Hepatocyte (in vitro differentiated cells): ENCODE results near the gene GATA5. TPM values are rescaled to one million over a fixed set of nuclear protein-coding genes. Genes with fewer than 3 reads are reported as not detected.
A peak's percentile ranks its signal among the peaks of the same experiment; 100 is the strongest.

ENCODE experiments used
- DNase-seq: peaks from one replicate; pipeline ENCODE4 v3.0.0-alpha.2; 2016; ENCODE audit warnings: low spot score
- H2AFZ ChIP-seq: fragments of 200-600 bp; sonication (generic); 2 replicates; pipeline ENCODE4 v1.6.0; 2016; ENCODE audit warnings: antibody characterized with exemption, mild to moderate bottlenecking
- H3K27ac ChIP-seq: fragments of 200-600 bp; sonication (generic); 2 replicates; pipeline ENCODE4 v1.5.1; 2016; ENCODE audit warnings: mild to moderate bottlenecking
- H3K27me3 ChIP-seq: fragments of 200-600 bp; sonication (generic); 2 replicates; pipeline ENCODE4 v1.6.1; 2016
- H3K36me3 ChIP-seq: fragments of 200-600 bp; sonication (generic); replicated peaks from 2 replicates; pipeline ENCODE4 v1.5.1; 2016; ENCODE audit warnings: low read depth; ENCODE audit not compliant: insufficient read depth
- H3K4me1 ChIP-seq: fragments of 200-600 bp; sonication (generic); 2 replicates; pipeline ENCODE4 v1.5.1; 2016; ENCODE audit warnings: mild to moderate bottlenecking, moderate library complexity; ENCODE audit not compliant: insufficient read depth
- H3K4me2 ChIP-seq: fragments of 200-600 bp; sonication (generic); 2 replicates; pipeline ENCODE4 v1.6.0; 2016
- H3K4me3 ChIP-seq: fragments of 200-600 bp; sonication (generic); 2 replicates; pipeline ENCODE4 v1.5.1; 2016; ENCODE audit warnings: mild to moderate bottlenecking
- H3K79me2 ChIP-seq: fragments of 200-600 bp; sonication (generic); 2 replicates; pipeline ENCODE4 v1.6.0; 2017; ENCODE audit warnings: mild to moderate bottlenecking
- H3K9me2 ChIP-seq: fragments of 200-600 bp; sonication (generic); replicated peaks from 2 replicates; pipeline ENCODE4 v1.6.0; 2017; ENCODE audit warnings: mild to moderate bottlenecking; ENCODE audit not compliant: insufficient read depth
- H3K9me3 ChIP-seq: fragments of 200-600 bp; sonication (generic); 2 replicates; pipeline ENCODE4 v1.5.1; 2016; ENCODE audit warnings: low read depth, mild to moderate bottlenecking
- H4K20me1 ChIP-seq: fragments of 200-600 bp; sonication (generic); 2 replicates; pipeline ENCODE4 v1.6.0; 2016; ENCODE audit warnings: mild to moderate bottlenecking; ENCODE audit not compliant: insufficient read depth, poor library complexity, severe bottlenecking
- CTCF ChIP-seq: fragments of 200-600 bp; sonication (generic); IDR thresholded peaks from 2 replicates; pipeline ENCODE4 v1.5.1; 2016; ENCODE audit warnings: antibody characterized with exemption, mild to moderate bottlenecking; ENCODE audit not compliant: poor library complexity
- EZH2 ChIP-seq: fragments of 200-600 bp; sonication (generic); IDR thresholded peaks from 2 replicates; pipeline ENCODE4 v1.6.1; 2016; ENCODE audit warnings: antibody characterized with exemption, mild to moderate bottlenecking, borderline replicate concordance
- EZH2phosphoT487 ChIP-seq: fragments of 200-600 bp; sonication (generic); IDR thresholded peaks from one replicate; pipeline ENCODE4 v1.6.1; 2018; ENCODE audit warnings: antibody characterized with exemption, mild to moderate bottlenecking, low read depth, moderate library complexity; ENCODE audit not compliant: unreplicated experiment, severe bottlenecking
- WGBS: methylation state at CpG from one replicate; pipeline ENCODE4 v1.1.6; 2016; ENCODE audit warnings: low lambda C conversion rate; ENCODE audit errors: missing lambda C conversion rate; 5-methylcytosine and 5-hydroxymethylcytosine counted together
- polyA plus RNA-seq: library from polyadenylated mRNA; unstranded; fragments of >200 nt; fragmentation: Nextera tagmentation; extraction: Ambion mirVana; gene quantifications from 2 replicates; pipeline ENCODE4 v1.2.1, GENCODE V29; 2016
- total RNA-seq: library from RNA; depleted of rRNA; stranded (reverse); fragments of >200 nt; gene quantifications from 2 replicates; pipeline ENCODE4 v1.2.3, GENCODE V29; 2014

The GATA5 gene
- total and polyA plus RNA-seq, 2 experiments from 2014 or later = 28.7 to 53.6 TPM

GRCh38 chr20:62481425-62482145 lies 5.8 kb upstream of the GATA5 start:
- Histone ChIP-seq H3K27ac (peak overlapping the region; percentile 98), H2AFZ (no peak overlapping the region), H3K4me1 (peaks cover 76% of the 10 kb centered on the region), H3K4me3 (no peak overlapping the region), H3K4me2 (peak overlapping the region; percentile 91), H3K9me2 (no peaks in the 10 kb centered on the region), H4K20me1 (no peaks in the 10 kb centered on the region), H3K9me3 (no peaks in the 10 kb centered on the region), H3K27me3 (peaks cover 4% of the 10 kb centered on the region), H3K79me2 (peaks cover 26% of the 10 kb centered on the region), H3K36me3 (no peaks in the 10 kb centered on the region)
- WGBS = 50% methylated on average over 29 of the region's 29 CpGs
- no peak for DNase-seq
- TF ChIP-seq EZH2phosphoT487 (no peak), EZH2 (no peak), CTCF (no peak)

GRCh38 chr20:62480318-62480717 lies 4.5 kb upstream of the GATA5 start:
- peaks cover 36% of the 10 kb centered on the region for H3K79me2 ChIP-seq

GRCh38 chr20:62479656-62480055 lies 3.9 kb upstream of the GATA5 start:
- no peak for DNase-seq
- no peak overlapping the region for H3K4me3 ChIP-seq
- H2AFZ ChIP-seq = no peak overlapping the region
- no peak for TF ChIP-seq EZH2
- TF ChIP-seq EZH2phosphoT487 = no peak
- TF ChIP-seq CTCF = no peak
- H3K27ac ChIP-seq = peak overlapping the region; percentile 98
- no peaks in the 10 kb centered on the region for H4K20me1 ChIP-seq
- H3K27me3 ChIP-seq = peaks cover 4% of the 10 kb centered on the region
- no peaks in the 10 kb centered on the region for H3K36me3 ChIP-seq
- peaks cover 42% of the 10 kb centered on the region for H3K79me2 ChIP-seq
- peaks cover 57% of the 10 kb centered on the region for H3K4me1 ChIP-seq
- 48% methylated on average over 5 of the region's 5 CpGs for WGBS
- peak overlapping the region; percentile 91 for H3K4me2 ChIP-seq
- no peaks in the 10 kb centered on the region for H3K9me2 ChIP-seq
- no peaks in the 10 kb centered on the region for H3K9me3 ChIP-seq

More at GRCh38 chr20:62480318-62480717, 4.5 kb upstream of the GATA5 start:
- H3K27me3 ChIP-seq = peaks cover 4% of the 10 kb centered on the region
- H3K9me2 ChIP-seq = no peaks in the 10 kb centered on the region
- H3K4me2 ChIP-seq = peak overlapping the region; percentile 91
- 58% methylated on average over 8 of the region's 9 CpGs for WGBS
- DNase-seq = no peak
- H3K4me1 ChIP-seq = peaks cover 63% of the 10 kb centered on the region
- H2AFZ ChIP-seq = no peak overlapping the region
- H3K27ac ChIP-seq = peak overlapping the region; percentile 98
- no peak overlapping the region for H3K4me3 ChIP-seq
- no peaks in the 10 kb centered on the region for H3K9me3 ChIP-seq
- H4K20me1 ChIP-seq = no peaks in the 10 kb centered on the region
- no peak for TF ChIP-seq CTCF
- no peak for TF ChIP-seq EZH2
- no peak for TF ChIP-seq EZH2phosphoT487
- H3K36me3 ChIP-seq = no peaks in the 10 kb centered on the region
